GOT3 (cell line): ENCODE results near the gene ST3GAL6.

Experiments used
- DNase-seq: peaks from one replicate; lab custom pipeline; 2025; ENCODE audit warnings: mixed read lengths; lab: John Stamatoyannopoulos, UW

The ST3GAL6 gene

DNA sequence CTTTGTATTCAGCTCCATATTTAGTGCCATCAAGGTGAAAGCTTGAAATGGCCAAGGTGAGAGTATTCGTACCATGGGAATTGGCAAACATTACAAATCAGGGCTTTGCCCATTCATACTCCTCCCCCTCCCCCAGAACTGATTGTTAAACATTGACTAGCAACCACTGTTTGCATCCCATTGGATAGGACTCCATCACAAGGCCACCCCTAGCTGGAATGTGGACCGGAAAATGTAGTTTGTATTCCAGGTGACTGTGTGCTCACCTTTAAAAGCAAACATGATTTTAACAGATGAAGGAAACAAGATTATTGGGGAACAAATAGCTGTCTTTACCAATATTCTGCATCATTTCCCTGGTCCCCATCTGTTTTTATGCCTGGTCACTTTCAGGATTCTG, 14.1 kb downstream of the ST3GAL6 start:
- DNase-seq: no peak

GRCh38 chr3:98777801-98778220, 14.7 kb downstream of the ST3GAL6 start:
- no peak for DNase-seq

DNA sequence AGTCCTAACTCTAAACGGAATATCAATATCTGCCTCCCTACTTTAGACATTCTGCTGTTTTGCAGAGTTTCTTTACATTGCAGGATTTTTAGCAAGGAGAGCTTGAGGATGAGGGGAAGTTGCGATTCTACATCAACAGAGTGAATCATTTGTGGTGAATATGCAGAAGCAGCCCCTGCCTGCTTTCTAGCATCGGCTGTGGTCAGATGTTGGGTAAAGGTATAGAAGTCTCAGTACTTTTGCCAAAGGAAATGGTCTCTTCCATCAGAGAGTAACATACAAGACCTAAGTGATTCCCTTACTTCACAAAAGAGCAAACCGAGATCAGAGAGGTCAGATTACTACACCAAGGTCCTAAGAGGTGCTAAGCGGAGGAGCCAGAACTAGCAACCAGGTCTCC, 15.2 kb downstream of the ST3GAL6 start:
- no peak for DNase-seq

- no peak for DNase-seq
Observed at GRCh38 chr3:98778852-98779413, 15.8 kb downstream of the ST3GAL6 start.

DNA sequence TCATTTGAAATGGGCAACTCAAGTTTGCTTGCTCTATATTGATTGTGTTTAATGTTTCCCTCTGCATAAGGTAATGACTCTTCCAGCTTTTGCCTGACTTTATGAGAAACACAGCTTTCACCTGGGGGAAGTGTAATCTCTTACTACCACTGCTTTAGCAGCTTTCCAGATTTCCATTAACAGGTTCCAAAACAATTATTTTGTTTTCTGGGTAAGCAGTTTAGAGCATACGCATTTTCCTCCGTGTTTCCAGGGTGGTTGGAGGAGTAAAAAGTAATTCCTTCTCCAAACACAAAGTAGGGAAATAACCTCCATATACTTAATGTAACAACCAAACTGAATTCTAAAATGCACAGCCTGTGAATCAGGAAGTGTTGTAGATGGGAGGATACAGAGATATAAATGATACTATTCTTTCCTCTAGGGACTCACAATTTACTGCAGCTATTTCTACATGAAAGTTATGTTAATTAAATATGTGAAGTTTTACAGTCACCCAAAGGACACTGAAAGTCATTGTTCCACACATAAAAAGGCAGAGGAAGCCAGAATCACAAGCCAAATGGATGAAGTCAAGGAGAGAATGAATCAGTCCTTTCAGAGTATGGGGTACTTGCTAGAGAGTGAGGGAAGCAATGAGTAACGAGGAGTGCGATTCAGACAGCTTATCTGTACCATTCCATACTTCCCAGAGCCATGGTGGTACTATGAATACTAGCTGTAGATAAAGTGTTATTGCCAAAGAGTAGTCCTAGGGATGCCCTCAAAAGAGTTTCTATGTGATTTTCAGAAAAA, 16.6 kb downstream of the ST3GAL6 start:
- DNase-seq: no peak

- no peak for DNase-seq
Observed at GRCh38 chr3:98780343-98780742, 17.2 kb downstream of the ST3GAL6 start.

DNA sequence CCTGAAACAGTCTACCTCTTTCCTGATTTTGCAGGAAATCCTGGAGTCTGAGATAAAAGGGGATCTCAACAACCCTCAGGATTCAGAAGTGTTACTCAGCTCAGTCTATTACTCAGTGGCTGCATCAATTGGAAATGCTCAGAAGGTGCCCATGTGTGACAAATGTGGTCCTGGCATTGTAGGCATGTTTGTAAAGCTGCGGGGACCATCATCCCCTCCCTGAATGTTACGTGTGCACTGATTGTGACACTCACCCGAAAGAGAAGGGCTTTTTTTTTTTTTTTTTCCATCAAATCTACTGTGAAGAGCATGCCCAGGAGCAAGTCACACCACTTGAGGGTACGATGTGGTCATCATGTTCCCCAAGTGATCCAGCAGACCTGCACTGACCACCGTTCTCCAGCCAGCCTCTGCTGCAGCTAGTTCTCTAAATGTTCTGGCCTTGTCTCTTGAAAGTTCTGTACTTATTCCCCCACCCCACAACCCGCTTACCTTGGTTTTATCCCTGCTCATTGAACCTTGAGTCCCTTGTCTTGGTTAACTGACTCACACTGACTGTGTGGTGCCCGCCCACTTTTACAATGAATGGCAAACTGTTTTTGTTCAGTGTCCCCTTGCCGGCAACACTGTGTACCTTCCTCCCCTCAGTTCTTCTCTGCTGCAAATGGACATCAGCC, 19.8 kb downstream of the ST3GAL6 start:
- DNase-seq: no peak

- DNase-seq: no peak
Observed at GRCh38 chr3:98784042-98784441, 20.9 kb downstream of the ST3GAL6 start.

GRCh38 chr3:98784666-98785600, 21.8 kb downstream of the ST3GAL6 start:
- no peak for DNase-seq

- no peak for DNase-seq
Observed at GRCh38 chr3:98786364-98787006, 23.3 kb downstream of the ST3GAL6 start.

- DNase-seq: no peak
Observed at GRCh38 chr3:98787181-98787580, 24.0 kb downstream of the ST3GAL6 start.

DNA sequence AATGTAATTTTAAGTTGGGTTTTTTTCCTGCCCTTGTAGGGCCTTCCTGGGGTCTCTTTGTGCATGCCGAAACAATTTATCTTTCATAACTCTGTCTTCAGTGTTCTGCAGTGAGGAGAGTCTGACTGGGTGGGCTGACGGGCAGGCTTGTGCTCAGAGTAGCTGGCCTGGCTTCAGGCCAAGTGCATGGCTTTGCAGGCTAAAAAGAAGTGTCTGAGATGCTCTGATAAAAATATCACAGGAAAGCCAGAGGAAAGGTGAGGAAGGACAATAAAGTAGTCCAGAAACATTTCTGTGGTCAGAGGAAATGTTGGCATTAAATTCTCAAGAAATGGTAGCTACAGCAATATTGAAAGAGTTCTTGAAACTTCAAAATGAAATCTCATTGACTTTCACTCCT, 25.5 kb downstream of the ST3GAL6 start:
- no peak for DNase-seq

DNA sequence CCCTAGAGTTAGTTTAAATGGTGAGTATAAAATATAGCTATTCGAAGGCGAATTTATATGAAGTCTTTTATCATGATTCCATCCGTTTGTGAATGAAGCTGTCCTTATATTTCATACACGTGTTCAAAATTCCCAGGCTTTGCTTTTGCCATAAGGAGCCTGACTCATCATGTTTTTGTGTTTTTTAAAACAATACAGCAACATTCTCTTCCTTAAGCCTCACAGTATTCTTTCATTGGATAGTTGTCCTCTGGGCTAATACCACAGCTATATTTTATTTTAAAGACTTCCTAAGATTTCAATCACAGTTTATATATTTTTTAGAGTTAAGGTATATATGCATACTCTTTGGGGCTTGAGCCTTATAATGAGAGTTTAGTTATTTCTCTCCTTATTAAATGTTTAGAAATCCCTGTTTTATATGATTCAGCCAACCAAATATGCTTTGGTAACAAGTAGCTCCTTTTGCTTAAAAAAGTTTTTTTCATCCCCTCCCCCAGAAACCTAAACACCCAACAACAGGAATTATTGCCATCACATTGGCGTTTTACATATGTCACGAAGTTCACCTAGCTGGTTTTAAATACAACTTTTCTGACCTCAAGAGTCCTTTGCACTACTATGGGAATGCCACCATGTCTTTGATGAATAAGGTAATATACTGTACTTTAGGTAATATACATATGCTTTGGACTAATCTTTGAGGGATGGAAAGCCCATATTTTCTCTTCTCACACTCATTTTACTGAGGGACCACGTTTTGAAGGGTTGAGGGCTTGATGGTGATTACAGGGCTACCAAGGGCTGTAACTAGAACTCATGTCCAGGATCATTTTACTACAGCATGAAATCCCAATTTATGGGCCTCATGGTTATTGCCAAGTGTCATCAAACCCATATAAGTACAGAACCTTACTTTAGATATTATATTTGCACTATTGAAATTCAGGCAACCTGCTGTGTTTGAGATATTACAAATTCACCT, 28.5 kb downstream of the ST3GAL6 start:
- DNase-seq: no peak

DNA sequence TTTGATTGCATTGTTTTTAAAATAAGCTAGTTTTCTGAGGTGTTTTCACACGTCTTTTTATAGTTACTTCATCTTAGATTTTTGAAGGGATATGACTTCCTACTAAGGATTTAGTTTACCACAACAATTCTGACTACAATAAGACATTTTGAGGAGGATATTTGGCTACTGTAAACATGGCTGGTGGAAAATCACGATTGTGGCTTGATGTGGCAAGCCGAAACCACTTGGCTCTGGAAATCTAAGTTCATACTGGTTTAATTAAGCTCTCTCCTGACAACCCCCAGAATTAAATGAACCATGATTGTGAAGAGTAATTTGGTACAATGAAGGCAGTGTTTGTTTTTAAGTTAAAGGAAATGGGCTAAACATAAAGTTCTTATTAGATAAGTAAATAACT, 30.8 kb downstream of the ST3GAL6 start:
- DNase-seq: no peak

DNA sequence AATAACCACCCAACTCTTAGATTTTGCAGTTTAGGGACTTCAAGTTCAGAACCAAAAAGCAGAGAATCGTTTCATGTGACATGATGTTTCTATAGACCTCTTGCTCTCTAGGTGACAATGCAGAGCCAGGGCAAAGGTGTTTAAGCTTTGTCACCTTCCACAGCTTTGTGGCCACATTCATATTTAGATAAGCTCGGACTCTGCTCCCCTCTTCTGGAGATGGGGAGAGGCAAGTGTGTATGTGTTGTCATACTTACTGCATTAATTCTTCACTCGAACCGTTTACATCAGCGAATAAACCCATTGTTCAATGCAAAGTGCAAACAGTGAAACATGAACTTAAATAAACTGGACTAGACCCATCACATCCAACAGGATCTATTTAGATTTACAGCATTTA, 33.2 kb downstream of the ST3GAL6 start:
- DNase-seq: no peak

GRCh38 chr3:98797905-98798304, 34.8 kb downstream of the ST3GAL6 start:
- no peak for DNase-seq

DNA sequence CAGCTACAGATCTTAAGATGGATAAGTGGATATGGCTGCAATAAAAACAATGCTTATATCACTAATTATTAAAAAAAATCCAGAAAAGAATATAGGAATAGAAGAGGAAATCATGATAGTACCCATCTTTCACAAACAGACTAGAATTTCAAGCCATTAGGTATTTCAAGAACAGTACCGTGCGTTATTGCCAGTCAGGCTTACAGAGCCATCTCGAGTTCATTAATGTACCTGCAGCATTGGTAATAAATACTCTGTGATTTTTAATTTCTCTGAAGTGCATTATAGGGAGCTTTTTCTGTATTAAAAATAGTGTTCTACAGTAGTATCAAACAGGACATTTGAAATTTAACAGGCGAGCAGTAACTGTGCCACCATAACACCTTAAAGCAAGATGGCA, 35.7 kb downstream of the ST3GAL6 start:
- DNase-seq: no peak

- no peak for DNase-seq
Observed at GRCh38 chr3:98799479-98799878, 36.3 kb downstream of the ST3GAL6 start.

DNA sequence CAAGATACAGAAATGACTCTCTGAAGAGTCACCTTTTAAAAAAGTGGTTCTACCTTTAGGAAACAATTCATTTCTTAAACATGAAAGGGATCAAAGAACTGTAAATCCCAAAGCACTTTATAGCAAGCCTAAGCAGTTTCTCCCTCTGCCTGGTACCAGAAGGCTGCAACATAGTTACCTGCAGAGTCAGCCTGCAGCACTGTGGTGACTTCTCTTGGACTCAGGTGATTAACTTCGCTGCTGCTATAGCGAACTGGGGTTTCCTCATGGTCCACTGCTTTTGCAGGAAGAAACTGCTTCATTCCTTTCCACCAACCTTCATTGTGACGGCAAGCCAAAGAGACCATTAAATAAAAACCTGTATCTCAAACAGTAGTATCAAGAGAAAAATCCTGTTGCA, 37.3 kb downstream of the ST3GAL6 start:
- no peak for DNase-seq

- no peak for DNase-seq
Observed at GRCh38 chr3:98801043-98801747, 38.1 kb downstream of the ST3GAL6 start.
